Stimulated activated CD4-positive, alpha-beta T cell treated with anti-CD3 and anti-CD28 coated beads, Interleukin-2, amount 100 ng/mL, for 48 hours (primary cell): ENCODE data around the gene DICER1.
A peak's percentile ranks its signal among the peaks of the same experiment; 100 is the strongest.

Source experiments
- DNase-seq, 2 donors: peaks; one replicate each; pipeline ENCODE4 v3.0.0-alpha.2; 2020

DICER1 gene

DNA sequence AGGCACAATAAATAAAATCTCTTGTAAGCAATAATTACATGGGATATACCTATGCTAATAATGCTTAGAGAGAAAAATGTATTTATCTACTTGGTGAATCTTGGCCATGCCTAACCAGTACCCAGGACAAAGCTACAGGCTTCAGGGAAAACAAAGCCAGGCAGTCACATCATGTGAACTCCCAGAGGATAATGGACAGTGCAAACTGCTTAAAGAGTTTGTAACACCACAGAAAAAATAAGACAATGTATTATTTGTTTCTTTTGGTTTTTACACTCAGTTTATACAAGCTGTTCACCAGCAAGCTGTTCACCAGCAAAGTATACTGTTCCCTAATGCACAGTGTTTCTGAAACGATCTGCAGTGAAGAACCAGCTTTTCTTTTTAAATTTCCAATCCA, 38.0 kb downstream of the DICER1 start:
- DNase-seq: no peak

DNA sequence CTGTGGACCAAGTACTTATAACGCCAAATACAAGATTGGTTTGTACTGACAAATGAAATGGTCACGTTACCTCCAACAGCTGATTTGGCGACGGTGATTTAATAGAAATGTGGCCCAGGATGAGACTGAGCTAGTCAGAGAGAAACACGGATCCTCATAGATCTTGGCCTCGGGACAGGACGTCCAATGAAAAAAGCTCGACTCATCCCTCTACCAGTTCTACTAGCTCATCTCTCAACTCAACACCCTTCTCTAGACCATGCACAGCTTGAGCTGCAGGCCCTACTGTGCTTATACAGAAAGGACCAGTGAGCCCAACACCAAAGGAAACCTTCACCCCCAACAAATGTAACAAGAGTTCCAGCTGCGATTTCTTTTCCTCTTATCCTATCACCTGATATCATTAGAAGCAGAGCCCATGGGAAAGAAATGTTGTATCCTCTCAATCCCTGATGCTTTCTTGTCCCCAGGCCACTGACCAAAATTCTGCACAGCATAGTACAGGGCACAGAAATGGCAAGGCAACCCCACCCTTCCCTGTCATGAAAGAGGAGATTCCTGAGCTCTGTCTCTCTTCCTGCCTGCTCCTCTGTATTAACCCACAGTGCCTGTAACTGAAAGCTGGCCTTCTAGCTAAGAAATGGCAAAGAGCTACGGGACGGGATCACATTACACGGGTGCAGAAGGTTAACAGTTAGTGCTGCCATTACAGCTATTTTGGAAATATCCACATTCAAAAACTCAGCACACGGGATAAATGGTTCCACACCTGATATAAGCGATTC, 39.2 kb downstream of the DICER1 start:
- no peak for DNase-seq

DNA sequence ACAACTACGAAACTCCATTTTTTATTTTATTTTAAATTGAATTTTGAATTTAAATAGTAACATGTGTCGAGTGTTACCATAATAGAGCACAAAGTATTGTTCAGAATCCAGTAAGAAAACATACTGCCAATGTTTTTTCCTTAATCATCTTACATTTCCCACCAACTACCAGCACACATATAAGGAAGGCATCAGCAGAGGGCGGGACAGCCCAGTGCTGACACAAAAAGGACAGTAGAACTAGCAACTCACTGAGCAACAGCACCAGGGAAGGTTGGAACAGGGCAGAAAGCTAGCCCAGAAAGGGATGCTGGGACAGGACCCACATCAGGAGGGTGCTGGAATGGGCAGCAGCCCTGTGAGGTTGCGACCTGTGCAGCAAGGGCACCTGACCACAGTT, 43.9 kb downstream of the DICER1 start:
- DNase-seq: no peak

DNA sequence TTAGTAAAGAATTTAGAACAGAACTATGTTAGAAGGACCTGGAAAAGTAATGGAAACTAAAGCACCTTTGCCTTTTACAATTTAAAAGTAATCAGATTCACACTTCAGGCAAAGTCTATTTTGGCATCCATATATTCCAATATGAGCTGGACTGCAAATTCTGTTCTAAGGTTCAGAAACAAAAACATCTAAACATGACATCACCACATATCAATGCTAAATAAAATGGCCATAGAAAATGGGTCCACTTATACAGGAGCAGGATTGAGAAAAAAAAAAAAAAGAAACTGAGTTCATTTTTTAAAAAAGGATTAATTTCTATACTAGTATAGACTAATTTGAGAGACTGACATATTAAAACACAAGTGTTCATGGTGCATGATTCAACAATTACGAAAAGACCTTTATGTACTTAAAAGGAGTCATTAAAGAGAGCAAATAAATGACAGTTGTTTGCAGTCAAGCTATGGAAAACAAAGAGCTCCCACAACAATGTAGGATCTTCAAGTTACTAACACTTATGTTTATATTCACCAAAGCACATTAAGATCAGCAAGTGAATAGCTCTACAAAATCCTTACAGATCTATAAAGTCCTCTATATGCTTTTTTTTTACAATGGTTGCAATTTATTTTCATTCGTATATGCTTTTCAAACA, 45.7 kb downstream of the DICER1 start:
- no peak for DNase-seq

DNA sequence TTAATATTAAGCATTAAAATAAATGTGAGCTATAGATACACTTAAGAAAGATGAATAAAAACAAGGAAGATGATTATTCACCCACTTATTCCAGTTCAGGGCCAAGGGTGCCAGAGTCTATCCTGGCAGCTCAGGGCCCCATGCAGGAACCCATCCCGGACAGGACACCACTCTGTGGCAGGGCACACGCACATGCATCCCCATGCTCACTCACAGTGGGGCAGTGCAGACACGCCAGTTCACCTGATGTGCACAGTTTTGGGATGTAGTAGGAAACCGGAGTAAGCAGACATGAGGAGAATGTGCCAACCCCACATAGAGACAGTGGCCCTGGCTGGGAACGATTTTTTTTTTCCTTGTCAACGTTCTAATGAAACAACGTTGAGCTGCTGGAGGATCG, 47.2 kb downstream of the DICER1 start:
- no peak for DNase-seq

DNA sequence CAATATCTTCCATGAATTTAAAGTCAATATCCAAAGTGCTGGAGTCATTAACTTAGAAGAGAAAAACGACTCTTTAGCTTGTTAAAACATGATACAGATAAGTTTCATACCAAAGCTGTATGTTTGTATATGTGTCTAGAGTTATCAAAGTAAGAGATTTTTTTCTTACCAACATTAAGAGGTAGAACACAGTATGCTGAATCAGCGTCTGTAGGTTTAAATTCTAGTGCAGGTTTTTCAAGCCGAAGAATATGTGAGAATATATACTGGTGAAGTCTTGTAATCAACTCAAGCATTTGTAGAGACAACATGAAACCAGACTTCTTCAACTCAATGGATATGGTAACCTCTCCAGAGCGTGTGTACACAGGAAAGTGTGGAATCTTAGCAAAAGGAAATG, 49.6 kb downstream of the DICER1 start:
- no peak for DNase-seq

DNA sequence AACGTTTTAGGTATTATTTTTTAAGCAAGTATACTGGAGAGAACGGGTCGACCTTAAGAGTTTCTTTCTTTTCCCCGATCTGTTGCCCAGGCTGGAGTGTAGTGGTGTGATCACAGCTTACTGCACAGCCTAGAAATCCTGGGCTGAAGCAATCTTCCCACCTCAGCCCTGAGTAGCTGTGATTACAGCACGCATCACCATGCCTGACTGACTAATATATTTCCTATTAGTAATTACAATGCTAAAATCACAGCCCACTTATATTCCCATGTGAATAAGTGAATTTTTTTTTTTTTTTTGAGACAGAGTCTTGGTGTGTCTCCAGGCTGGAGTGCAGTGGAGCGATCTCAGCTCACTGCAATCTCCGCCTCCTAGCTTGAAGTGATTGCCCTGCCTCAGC, 50.4 kb downstream of the DICER1 start:
- no peak for DNase-seq

DNA sequence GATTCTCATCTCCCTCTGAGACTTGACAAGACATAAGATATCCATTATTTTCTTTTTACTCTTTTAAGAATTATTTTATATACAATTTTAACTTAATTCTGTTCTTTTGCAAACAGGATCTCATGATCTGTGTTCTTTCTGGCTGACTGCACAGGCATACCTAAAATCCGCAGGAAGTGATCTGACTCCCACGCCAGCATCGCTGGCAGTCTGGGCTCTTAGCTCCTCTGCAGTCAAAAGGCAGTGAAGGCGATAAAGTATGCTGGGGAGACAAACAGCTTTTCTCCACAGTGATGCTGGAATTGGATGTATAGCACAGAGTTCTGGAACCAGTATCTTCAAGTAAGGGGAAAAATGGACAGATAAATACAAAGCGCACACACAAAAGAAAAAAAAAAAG, 52.4 kb downstream of the DICER1 start:
- DNase-seq: no peak

DNA sequence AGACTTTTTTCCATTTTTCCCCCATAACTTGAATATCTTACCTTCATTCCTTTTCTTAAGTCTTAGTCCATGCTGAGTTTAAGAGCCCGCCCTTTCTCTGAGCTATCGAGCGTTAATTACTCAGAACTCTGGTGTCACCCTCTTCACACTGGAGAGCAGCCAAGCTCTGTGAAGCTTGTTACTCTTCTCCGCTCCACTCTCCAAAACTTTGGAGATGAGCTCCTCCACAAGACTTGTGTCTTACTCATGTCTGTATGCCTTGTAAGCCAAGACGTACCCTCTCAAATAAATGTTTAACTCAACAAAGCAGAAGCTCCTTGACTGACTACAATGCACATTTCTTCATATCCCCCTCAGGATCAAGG, 54.7 kb downstream of the DICER1 start:
- no peak for DNase-seq

DNA sequence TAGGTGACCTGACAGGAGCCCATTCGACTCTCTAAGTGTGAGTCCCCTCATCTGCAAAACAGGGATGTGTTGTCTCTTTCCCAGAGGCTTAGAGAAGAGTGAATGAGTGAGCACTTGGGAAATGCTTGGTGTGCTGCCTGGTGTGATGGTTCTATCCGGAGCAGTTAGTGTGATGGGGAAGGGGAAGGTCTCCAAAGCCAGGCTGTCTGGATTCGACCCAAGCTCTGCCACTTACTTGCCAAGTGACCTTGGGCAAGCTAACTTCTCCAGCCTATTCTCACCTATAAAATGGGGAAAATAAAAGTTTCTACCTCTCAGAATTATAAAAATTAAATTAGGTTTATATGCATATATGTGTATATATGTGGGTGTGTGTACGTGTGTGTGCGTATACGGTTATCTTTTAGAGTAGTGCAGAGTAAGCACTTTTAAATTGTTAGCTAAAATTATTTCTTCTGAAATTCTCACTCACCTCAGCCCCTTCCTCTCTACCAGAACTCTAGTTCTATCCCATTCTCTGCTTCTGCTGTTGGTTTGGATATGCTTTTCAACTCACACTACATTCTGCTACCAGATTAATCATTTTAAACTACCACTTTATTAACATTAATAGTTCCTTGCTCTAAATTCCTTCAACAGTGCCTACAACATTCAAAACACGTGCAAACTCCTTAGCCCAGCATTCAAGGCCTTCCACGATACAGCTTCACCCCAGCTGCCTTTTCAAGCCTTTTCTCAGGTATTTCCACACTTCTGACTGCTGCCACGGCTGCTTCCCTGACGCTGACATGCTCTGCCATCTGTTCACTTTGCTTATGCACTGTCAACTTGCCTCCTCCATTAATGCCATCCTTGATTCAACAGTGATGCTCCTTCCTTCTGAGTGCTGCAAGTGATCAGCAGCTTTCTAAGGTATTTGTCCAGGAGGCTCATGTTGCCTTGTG, 55.3 kb downstream of the DICER1 start:
- no peak for DNase-seq

DNA sequence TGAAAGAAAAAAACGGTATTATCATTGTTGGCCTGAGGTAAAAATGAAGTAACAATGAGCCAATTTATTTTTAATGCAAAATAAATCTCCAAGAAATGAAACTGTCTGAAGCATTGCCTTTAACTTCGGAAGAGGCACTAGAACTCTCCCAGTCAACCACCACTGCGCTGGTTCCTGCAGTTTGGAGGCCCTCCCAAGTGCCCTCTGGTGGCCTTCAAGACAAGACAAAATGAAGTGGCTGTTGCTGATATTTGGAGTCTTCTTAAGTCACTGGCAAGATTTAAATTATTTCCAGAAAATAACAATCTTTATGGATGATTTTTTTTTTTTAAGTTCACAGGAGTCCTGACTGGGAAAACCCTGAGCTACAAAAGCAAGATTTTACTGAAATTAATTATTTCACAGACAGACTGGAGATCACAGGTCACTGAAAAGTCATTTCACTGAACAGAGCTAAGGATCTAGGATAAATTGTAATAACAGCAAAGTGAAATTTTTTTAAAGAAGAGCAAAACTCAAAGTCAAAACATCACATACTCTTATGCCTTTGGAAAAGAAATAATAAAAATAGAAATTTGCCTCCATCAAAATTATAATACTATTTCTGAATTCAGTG, 58.2 kb downstream of the DICER1 start:
- DNase-seq: peak; percentile 10 to 15

DNA sequence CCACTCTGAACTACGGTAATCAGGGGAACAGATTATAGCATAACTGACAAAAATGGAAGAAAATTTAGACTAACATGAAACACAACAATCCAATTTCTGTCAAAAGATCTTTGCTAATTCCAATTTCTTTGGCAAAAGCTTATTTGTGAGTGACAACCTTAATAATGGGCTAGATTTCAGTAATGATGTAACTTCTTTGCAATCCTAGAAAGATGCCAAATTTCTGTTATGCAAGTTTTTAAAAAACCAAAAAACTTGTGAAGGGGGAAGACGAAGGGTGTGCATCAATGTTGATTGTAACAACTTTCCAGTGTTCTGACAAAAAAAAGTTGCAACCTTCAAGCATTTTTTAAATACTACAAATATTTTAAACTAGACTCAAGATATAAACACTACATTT, 59.9 kb downstream of the DICER1 start:
- no peak for DNase-seq

DNA sequence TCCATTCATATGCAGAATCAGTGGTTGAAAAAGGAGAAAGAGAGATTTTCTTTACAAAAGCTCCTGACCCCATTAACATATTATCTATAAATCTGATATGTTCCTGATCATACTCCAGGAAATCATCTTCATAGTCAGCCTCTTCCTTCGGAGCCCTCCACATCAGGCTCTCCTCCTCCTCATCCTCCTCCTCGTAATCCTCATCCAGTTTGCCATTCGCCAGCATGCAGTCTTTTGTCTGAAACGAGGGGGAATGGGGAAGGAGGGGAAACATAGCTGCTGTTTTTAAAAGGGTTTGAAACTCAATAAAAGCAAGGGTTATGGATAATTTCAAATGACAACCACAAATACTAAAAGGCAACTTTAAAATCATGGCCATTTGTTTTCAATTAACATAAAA, 60.9 kb downstream of the DICER1 start:
- DNase-seq: no peak

DNA sequence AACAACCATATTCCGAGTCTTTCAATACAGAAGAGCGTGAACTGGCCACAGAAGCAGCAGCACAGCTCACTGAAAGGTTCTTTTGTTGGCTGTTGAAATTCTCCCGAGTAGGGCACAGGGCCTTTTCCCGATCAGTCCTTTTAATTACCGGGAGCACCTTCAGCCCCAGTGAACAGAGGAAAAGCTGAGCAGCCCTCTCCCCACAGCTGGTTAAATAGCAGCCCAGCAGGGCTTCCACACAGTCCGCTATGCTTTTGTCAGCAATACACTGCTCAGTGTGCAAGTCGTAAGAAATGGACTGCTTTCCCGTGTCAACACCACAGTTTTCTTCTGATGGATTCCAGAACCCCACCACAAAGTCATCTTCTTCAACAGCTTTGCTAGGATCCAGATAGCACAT, 61.3 kb downstream of the DICER1 start:
- DNase-seq: no peak

DNA sequence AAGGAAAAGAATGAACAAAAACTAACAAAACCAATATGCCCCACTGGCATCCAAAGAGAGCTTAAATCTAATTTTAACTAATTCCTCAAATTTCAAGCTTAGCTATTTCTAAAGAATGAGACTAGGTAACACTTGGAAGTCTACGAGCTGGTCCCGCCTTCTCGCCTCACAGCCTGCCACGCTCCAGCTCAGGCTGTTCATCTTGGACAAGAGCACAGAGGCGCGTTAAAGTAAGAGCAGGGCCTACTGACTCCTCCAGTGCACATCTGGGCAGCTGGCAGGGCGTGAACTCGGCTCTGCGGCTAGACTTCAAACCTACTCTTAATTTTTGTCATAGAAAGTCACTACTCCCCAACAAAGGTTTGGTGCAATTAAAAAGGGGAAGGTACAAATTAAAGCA, 64.6 kb downstream of the DICER1 start:
- no peak for DNase-seq

DNA sequence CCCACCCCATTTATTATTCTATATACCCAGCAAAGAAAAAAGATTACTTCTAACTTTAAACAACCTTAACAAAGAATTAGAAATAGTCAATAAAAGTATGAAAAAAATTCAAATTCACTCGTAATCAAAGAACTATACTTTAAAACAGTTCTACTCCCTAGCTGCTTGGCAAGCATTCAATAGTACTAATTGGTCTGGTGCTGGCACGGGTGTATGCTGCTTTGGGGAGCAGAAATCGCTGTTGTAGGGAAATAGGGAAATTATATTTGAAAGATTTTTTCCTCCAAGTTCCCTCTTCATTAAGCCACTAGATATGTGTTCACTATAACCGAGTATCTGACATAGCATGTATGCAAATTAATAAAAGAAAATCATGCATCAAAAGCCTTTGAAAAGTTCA, 65.7 kb downstream of the DICER1 start:
- DNase-seq: no peak

DNA sequence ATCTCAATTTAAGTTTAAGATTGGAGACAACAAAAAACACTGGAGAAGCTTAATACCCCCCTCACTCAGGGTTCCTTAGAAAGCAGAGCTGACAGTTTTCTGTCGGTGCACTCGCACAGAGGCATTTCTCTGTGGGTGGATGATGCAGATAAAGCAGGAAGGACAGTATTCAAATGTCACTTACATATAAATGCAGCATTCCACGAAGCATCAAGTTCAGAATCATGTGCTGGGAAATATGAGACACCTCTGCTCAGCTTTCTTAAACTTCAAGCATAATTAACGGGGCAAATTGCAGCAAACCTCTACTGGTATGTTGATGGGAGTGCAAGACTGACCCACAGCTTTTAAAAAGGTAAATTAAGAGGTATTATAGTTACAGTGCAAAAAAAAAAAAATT, 68.7 kb downstream of the DICER1 start:
- DNase-seq: no peak

DNA sequence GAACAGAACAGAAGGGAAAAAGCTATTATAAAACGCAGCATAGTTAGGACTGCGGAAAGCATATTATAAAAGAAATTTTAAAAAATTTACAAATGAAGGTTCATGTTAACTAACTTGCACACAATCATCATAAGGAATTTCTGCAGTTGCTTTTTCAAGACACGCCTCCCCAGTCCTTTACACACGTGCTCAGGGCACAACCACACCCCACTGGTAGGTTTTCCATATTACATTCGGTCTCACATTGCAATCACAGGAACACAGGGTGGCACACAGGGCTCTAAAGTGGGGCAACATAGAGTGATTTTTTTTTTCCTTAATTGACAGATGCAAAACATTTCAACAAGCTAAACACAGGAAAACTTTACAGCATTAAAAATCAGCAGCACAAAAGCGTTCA, 69.7 kb downstream of the DICER1 start:
- DNase-seq: no peak

DNA sequence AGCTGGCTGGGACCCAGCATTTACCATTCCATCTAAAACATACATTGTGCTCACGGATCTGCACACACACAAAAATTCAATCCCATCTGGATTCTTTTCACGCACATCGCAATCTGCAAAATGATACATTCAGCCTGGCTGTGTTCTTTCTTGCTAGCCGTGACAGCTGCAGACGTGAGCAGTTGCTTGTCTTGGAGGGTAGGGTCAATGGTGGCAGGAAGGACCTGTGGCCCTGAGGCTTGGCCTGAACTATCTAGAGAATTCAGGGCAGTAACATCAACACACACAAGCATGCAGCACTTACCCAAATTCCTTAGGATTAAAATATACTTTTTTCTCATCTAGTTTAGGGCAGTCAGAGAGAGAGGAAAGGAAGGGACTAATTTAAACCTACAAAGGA, 72.0 kb downstream of the DICER1 start:
- DNase-seq: no peak

DNA sequence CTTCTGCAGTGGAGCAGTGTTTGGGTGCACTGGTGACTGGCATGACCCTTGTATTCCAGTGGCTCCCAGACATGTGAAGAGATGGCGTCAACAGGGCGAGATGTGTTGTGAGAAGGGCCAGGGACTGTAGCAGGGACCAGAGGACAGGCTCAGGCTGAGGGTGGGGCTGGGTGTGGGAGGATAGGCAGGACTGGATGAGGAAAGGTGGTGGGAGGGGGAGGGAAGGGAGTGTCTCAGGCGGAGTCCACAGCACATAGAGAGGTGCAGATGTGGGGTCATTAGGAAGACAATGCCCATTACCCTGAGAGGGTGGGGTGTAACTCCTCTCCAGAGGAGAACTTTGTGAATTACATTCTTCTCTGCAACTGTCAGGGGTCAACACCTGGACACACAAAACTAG, 78.5 kb downstream of the DICER1 start:
- DNase-seq: no peak

DNA sequence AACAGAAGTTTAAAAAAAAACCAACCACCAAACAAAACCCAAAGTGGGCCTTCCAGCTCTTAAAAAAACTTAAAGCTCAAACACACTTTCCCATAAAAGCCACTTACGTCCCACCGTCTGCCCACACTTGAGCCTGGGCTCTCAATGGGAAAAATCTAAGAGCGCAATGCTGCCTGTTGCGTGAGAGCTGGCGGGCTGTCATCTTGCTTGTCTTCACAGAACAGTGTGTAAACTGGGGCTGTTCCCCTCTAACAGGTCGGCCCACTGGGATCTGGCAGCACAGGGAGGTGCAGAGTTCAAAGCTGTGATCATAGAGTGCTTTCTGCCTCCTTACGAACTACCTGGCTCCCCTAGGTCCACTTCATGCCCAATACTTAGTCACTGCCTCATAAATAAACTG, 80.0 kb downstream of the DICER1 start:
- DNase-seq: no peak

DNA sequence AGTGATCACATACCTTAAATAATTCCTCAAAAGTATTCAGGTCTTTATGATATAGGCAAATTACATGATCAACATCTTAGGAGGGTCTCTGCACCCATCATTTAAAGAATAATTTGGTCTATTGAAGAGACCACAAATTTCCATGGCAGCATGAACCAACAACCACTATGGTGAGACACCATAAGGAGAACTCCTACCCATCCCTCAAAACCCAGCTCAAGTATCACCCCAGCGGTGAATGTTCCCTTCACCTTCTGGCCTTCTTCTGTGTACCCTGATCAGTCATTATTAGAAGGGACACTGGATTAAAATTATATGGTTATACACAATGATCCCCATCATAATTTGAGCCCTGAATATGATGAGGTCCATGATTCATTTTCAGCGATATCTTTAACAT, 81.5 kb downstream of the DICER1 start:
- no peak for DNase-seq

DNA sequence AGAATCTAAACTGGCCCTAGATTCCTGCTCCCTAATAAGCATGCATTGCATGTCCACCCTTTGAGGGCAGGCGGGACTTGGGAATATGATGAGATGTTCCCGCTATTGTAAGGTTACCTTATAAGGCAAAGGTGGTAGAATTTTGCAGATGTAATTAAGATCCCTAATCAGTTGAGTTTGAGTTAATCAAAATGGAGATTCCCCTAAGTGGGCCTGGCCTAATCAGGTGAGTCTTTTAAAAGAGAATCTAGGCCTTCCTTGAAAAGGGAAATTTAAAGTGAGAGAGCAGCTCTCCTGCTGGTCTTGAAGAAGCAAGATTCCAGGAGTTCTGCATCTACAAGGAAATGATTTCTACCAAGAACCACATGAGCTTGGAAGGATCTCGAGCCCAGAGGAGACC, 83.4 kb downstream of the DICER1 start:
- DNase-seq: no peak
